ENCODE data around the gene TRAF2. TPM values are rescaled to one million over a fixed set of nuclear protein-coding genes. Genes with fewer than 3 reads are reported as not detected.

TRAF2 gene
- total and polyA plus RNA-seq, 2 of the 8 experiments (the other 6 are each of a cell fraction or from before 2014, with no cell fraction given), result 26.9 to 50.2 TPM

DNA sequence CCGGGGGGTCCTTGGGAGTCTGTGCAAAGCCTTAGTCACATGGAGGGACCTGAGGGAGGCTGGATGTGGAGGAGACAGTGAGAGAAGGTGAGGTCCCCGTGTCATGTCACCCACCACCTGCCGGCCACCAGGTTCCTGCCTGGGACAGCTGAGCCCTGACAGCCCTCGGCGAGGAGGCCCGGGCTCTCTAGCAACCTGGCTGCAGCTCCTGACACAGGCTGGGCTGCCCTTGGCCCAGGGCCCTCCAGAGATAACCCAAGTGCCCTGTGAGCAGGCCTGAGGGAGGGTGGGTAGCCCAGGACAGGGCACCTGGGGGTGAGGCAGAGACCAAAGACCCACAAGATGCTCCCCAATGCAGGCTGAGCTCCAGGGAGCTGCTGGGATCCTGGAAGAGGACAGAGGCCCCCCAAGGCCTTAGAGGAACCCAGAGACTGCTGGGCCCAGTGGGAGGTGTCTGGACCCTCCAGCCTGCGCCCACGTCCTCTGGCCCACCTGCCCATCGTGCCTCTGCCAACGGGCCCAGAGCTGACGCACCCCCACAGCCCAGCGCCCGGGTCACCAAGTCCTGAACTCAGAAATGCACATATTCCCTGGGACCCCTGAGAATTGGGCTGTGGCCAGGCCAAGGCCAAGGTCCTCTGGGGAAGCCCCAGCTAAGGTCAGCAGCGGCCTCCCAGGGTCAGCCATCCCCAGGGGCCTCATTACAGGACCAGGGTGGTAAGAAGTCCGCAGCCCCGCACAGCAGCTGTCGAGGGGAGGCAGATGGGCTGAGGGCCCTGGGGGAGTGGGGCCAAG, 82.2 kb downstream of the TRAF2 start:
- FAIRE-seq, result no peak
- Histone ChIP-seq H3K36me3 (ENCODE audit: control insufficient read depth in 2 of 4, insufficient read depth in 4 of 4, low read length in 3 of 4) (no peaks in the 10 kb centered on the region), H2BK15ac (ENCODE audit: low read length) (no peak overlapping the region), H4K20me1 (replicated peaks in 1 of 2; ENCODE audit: control insufficient read depth in 1 of 2, insufficient read depth in 2 of 2, low read length in 2 of 2) (no peaks in the 10 kb centered on the region), H3K9me3 (ENCODE audit: insufficient read depth in 2 of 2, low read depth in 1 of 2, low read length in 1 of 2) (no peaks in the 10 kb centered on the region), H4K91ac (replicated peaks; ENCODE audit: insufficient read length, low read length) (peak overlapping the region; percentile 15), H3K27ac (ENCODE audit: low read depth, low read length) (no peak overlapping the region), H2AFZ (ENCODE audit: low read length) (no peak overlapping the region), H2AK5ac (ENCODE audit: low read depth, low read length) (no peak overlapping the region), H3K18ac (ENCODE audit: extremely low read depth, low read length) (no peak overlapping the region), H2BK120ac (replicated peaks; ENCODE audit: low read depth, low read length) (no peak overlapping the region), H3K14ac (ENCODE audit: insufficient read length) (no peak overlapping the region), H3K9ac (replicated peaks in 1 of 4; ENCODE audit: extremely low read depth in 1 of 4, low read depth in 3 of 4, low read length in 3 of 4) (no peak overlapping the region), H3K4ac (replicated peaks; ENCODE audit: insufficient read length, low read depth, low read length) (no peak overlapping the region), H3K56ac (replicated peaks; ENCODE audit: insufficient read length, low read depth, low read length) (no peak overlapping the region), H2BK20ac (ENCODE audit: low read length) (no peak overlapping the region), H3K4me3 (ENCODE audit: extremely low read depth in 1 of 4, insufficient read depth in 2 of 4, low read depth in 3 of 4, low read length in 4 of 4) (no peak overlapping the region), H2BK12ac (ENCODE audit: low read depth, low read length) (no peak overlapping the region), H3K27me3 (replicated peaks in 1 of 4; ENCODE audit: control insufficient read depth in 3 of 4, extremely low read depth in 1 of 4, insufficient read depth in 3 of 4, low read length in 3 of 4) (no peaks in the 10 kb centered on the region), H3K23ac (ENCODE audit: insufficient read length) (no peak overlapping the region), H3K79me2 (ENCODE audit: control insufficient read depth in 1 of 2, insufficient read depth in 2 of 2, low read length in 2 of 2) (no peaks in the 10 kb centered on the region), H3K23me2 (ENCODE audit: low read depth, low read length) (no peaks in the 10 kb centered on the region), H4K8ac (ENCODE audit: extremely low read depth, insufficient read depth, low read length) (peak overlapping the region; percentile 51; the same call in 1 of the 2 replicates), H4K5ac (ENCODE audit: insufficient read length, low read depth, low read length) (no peak overlapping the region), H3K4me1 (replicated peaks in 1 of 4; ENCODE audit: control insufficient read depth in 3 of 4, insufficient read depth in 4 of 4, low read length in 3 of 4) (peaks cover 0 to 7% (median 5%) of the 10 kb centered on the region in 4 experiments; a peak in 4 of 7 replicates), H3K79me1 (ENCODE audit: low read depth, low read length) (no peaks in the 10 kb centered on the region), H3K4me2 (ENCODE audit: insufficient read depth in 1 of 2, low read depth in 2 of 2, low read length in 2 of 2) (no peak overlapping the region), H2BK5ac (ENCODE audit: low read depth, low read length) (no peak overlapping the region)
- ChIA-PET POLR2A (ENCODE audit: partially characterized antibody) (no interaction called here), CTCF (ENCODE audit: partially characterized antibody) (interaction anchor here (1.0 to 9.4 kb wide), 9 partner anchors 8 to 318 kb away, joined by 3 to 38 read pairs (median 3); partner anchors contain the start of genes C8G, CLIC3 and PAXX)
- WGBS, 2 experiments (ENCODE audit: extremely low coverage in 1 of 2, insufficient coverage in 1 of 2, insufficient read length in 1 of 2, insufficient replicate concordance in 2 of 2, low coverage in 1 of 2, low lambda C conversion rate in 2 of 2, missing lambda C conversion rate in 1 of 2), result 90% methylated on average over 13 of the region's 17 CpGs; no CpG with 5 or more reads in 1 of the 2 experiments
- no peak for DNase-seq (ENCODE audit: low read depth in 1 of 2, low spot score in 2 of 2)
- no peak for TF ChIP-seq YY1 (IDR thresholded peaks at IDR 0.05; ENCODE audit: low read depth, low read length)

All from H1 (cell line).